ENCODE data around the gene GAL3ST3.

GRCh38 chr11:66056501-66056900, 7.5 kb upstream of the GAL3ST3 start:
- no peak for TF ChIP-seq FOXA1 (IDR thresholded peaks at IDR 0.05)
- TF ChIP-seq FOXM1 (IDR thresholded peaks at IDR 0.05; ENCODE audit: borderline replicate concordance), result no peak
- no peak for TF ChIP-seq ELF4 (IDR thresholded peaks at IDR 0.05)
- TF ChIP-seq NFRKB (IDR thresholded peaks at IDR 0.05), result no peak
- no peak for TF ChIP-seq BHLHE40 (IDR thresholded peaks at IDR 0.05; ENCODE audit: borderline replicate concordance)
- no peak for TF ChIP-seq SP1 (IDR thresholded peaks at IDR 0.05)
- TF ChIP-seq PKNOX1 (IDR thresholded peaks at IDR 0.05), result no peak
- no peak for TF ChIP-seq L3MBTL2 (conservative IDR thresholded peaks at IDR 0.05)
- TF ChIP-seq CTBP1 (IDR thresholded peaks at IDR 0.05; ENCODE audit: borderline replicate concordance), result no peak
- TF ChIP-seq SUZ12 (IDR thresholded peaks at IDR 0.05), result no peak
- TF ChIP-seq FOXK2 (IDR thresholded peaks at IDR 0.05), result no peak
- no peak for TF ChIP-seq TARDBP (IDR thresholded peaks at IDR 0.05)
